ENCODE data around the gene WNT7A.

- TF ChIP-seq CTCF (IDR thresholded peaks at IDR 0.05 in 2 of 3, conservative IDR thresholded peaks at IDR 0.05 in 1 of 3; ENCODE audit: borderline replicate concordance in 1 of 3, insufficient read depth in 1 of 3, low read depth in 2 of 3, low read length in 2 of 3) = peak; percentile 23 to 61 (median 51); a peak in 5 of 6 replicates
- TF ChIP-seq POLR2AphosphoS5 (IDR thresholded peaks at IDR 0.05; ENCODE audit: low read depth, low read length) = no peak
- TF ChIP-seq MAX (IDR thresholded peaks at IDR 0.05) = no peak
These were observed 47.4 kb upstream of the WNT7A start for GRCh38 chr3:13927295-13927694.
